ENCODE data around the gene GFOD1.

- TF ChIP-seq POLR2A (IDR thresholded peaks at IDR 0.05; ENCODE audit: low read depth, low read length) (no peak), POLR2AphosphoS5 (IDR thresholded peaks at IDR 0.05; ENCODE audit: low read depth, low read length) (no peak), TAF1 (IDR thresholded peaks at IDR 0.05; ENCODE audit: borderline replicate concordance, low read depth, low read length) (no peak)
These were observed 70.0 kb downstream of the GFOD1 start for GRCh38 chr6:13417431-13417830.

All from GM12892 (cell line).